Thyroid gland (tissue), 4 donors: ENCODE data around the gene TSPY8.
"Not testable (repeated sequence)": the region's sequence is repeated elsewhere in the genome, so short reads cannot be mapped to it uniquely, and the experiment has no call there.

Source experiments
- POLR2A ChIP-seq, 2 donors: fragments of 450-650 bp; IDR thresholded peaks; one replicate each; pipeline ENCODE4 v1.6.1; 2017; ENCODE audit warnings: antibody characterized with exemption in 2 of 2, mild to moderate bottlenecking in 2 of 2, moderate library complexity in 1 of 2
- TF ChIP-seq, protein P1 (sequence below), 6 experiments: fragments of 200-600 bp in 3 of 6; fragments of 450-650 bp in 3 of 6; sonication (generic) in 3 of 6; IDR thresholded peaks; one replicate each; pipeline ENCODE4 v1.5.1; 2016 to 2019; ENCODE audit warnings: antibody characterized with exemption in 6 of 6, mild to moderate bottlenecking in 2 of 6, inconsistent platforms in 1 of 6, moderate library complexity in 1 of 6

DNA sequence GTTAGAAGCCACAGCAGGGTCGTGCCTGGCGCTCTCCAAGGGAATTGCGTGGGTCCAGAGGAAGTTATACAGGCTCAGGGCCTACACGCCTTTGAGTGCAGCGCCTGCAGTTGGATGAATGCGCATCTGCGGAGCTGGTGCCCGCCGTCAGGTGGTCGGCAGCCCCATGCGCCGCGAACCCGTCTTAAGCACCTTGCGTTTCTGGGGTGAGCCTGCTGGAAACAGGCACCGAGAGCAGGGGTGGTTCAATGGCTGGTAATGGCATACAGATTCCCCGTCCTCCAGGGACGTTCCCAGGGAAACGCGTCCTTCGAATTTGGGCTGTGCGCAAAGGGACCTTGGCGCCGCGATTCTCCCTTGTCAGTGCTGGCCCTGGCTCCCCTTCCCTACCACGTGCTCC lies 38.9 kb downstream of the TSPY8 start:
- TF ChIP-seq, protein P1, sequence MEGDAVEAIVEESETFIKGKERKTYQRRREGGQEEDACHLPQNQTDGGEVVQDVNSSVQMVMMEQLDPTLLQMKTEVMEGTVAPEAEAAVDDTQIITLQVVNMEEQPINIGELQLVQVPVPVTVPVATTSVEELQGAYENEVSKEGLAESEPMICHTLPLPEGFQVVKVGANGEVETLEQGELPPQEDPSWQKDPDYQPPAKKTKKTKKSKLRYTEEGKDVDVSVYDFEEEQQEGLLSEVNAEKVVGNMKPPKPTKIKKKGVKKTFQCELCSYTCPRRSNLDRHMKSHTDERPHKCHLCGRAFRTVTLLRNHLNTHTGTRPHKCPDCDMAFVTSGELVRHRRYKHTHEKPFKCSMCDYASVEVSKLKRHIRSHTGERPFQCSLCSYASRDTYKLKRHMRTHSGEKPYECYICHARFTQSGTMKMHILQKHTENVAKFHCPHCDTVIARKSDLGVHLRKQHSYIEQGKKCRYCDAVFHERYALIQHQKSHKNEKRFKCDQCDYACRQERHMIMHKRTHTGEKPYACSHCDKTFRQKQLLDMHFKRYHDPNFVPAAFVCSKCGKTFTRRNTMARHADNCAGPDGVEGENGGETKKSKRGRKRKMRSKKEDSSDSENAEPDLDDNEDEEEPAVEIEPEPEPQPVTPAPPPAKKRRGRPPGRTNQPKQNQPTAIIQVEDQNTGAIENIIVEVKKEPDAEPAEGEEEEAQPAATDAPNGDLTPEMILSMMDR (IDR thresholded peaks at IDR 0.05) = not testable (repeated sequence)
- not testable (repeated sequence) for TF ChIP-seq POLR2A (IDR thresholded peaks at IDR 0.05)
